HEK293 (cell line): ENCODE results near the gene C6orf15.

Experiments
- ZNF473 ChIP-seq: fragments of 450-650 bp; formaldehyde crosslinking; IDR thresholded peaks from 2 replicates; pipeline ENCODE4 v1.5.1; 2017; ENCODE audit warnings: missing biosample characterization, missing genetic modification characterization
- ZNF830 ChIP-seq: fragments of 450-650 bp; IDR thresholded peaks from 2 replicates; pipeline ENCODE4 v1.5.0; 2018; ENCODE audit warnings: missing biosample characterization, missing genetic modification characterization, low read depth, mild to moderate bottlenecking, moderate library complexity
- TF ChIP-seq, protein P1 (sequence below): fragments of 450-650 bp; formaldehyde crosslinking; IDR thresholded peaks from 2 replicates; pipeline ENCODE4 v1.5.1; 2016; ENCODE audit warnings: missing biosample characterization, missing genetic modification characterization

- TF ChIP-seq ZNF473 (tag by site-specific recombination) (no peak), ZNF830 (tag by site-specific recombination) (no peak)
- TF ChIP-seq, protein P1, sequence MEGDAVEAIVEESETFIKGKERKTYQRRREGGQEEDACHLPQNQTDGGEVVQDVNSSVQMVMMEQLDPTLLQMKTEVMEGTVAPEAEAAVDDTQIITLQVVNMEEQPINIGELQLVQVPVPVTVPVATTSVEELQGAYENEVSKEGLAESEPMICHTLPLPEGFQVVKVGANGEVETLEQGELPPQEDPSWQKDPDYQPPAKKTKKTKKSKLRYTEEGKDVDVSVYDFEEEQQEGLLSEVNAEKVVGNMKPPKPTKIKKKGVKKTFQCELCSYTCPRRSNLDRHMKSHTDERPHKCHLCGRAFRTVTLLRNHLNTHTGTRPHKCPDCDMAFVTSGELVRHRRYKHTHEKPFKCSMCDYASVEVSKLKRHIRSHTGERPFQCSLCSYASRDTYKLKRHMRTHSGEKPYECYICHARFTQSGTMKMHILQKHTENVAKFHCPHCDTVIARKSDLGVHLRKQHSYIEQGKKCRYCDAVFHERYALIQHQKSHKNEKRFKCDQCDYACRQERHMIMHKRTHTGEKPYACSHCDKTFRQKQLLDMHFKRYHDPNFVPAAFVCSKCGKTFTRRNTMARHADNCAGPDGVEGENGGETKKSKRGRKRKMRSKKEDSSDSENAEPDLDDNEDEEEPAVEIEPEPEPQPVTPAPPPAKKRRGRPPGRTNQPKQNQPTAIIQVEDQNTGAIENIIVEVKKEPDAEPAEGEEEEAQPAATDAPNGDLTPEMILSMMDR (tag by site-specific recombination) = peak; percentile 56
Measured at GRCh38 chr6:31087494-31088089, 24.8 kb downstream of the C6orf15 start.
